ENCODE data around the gene MACROD1.

- TF ChIP-seq POLR2AphosphoS5 (IDR thresholded peaks at IDR 0.05; ENCODE audit: borderline replicate concordance, low read depth, low read length), result no peak
- TF ChIP-seq EZH2 (IDR thresholded peaks at IDR 0.05), result no peak
These were observed 93.5 kb downstream of the MACROD1 start for GRCh38 chr11:64072403-64072802.

All from SK-N-MC (cell line).